CD4-positive, alpha-beta T cell treated with Interferon alpha-2 for 1 hour (primary cell): ENCODE measurements around the gene METTL2B.
"Not testable (repeated sequence)": the region's sequence is repeated elsewhere in the genome, so short reads cannot be mapped to it uniquely, and the experiment has no call there.

Experiments used
- DNase-seq, 2 donors: peaks; one replicate each; pipeline ENCODE4 v3.0.0-alpha.2; 2020 to 2022

METTL2B gene

DNA sequence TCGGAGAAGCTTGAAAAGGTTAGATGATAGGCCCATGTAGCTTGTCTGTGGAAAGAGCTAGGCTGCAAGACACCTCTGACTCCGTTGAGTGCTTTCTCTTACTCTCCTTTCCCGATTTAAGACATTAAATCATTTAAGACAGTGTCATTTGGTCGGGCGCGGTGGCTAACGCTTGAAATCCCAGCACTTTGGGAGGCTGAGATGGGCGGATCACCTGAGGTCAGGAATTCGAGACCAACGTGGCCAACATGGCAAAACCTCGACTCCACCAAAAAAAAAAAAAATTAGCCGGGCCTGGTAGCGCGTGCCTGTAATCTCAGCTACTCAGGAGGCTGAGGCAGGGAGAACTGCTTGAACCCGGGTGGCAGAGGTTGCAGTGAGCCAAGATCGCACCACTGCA lies 52.6 kb downstream of the METTL2B start:
- DNase-seq = not testable (repeated sequence)

DNA sequence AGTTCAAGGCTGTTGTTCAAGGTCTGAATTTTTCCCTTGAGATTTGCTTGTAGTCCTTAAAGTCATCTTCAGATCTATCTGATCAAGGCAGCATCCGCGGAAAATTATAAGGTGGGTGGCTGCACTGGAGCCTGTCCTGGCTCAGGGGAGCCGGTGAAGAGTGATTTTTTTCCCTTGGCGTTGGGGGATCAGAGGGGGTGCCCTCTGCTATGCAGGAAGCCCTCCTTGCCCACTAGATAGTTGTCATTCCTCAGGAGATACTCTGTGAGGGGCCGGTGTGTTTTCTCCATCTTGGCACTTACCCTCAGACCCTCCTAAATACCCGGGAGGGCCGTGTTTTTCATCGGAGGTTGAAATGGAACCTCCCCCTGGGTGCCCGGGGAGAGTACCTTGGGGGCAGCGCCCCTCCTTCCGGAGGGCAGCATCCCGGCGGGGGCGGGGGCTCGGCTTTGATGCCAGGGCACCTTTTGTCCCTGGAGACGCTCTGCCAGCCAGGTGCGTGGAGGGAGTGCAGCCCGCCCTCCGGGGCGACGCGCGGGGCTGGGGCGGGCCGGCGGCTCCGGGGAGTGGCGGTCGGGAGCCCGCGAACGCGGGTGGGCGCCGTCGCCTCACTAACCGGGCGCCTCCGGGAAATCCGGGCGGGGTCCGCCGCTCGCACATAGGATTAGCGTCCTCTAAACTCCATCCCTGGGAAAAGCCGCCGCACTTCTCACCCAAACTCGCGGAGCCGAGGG lies 53.7 kb downstream of the METTL2B start:
- DNase-seq = peak; percentile 53 to 70

DNA sequence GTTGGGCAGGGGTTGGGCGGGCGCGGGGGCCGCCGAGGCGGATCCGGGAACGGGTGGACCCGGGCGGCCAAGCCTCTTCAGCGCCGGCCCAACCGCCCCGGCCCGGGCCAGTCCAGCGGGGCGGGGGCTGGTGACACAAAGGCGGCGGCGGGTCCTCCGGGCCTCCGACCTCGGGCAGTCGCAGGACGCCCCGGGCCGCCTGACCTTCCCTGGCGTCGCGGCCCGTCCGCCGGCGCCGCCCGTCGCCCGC lies 54.2 kb downstream of the METTL2B start:
- no peak for DNase-seq

DNA sequence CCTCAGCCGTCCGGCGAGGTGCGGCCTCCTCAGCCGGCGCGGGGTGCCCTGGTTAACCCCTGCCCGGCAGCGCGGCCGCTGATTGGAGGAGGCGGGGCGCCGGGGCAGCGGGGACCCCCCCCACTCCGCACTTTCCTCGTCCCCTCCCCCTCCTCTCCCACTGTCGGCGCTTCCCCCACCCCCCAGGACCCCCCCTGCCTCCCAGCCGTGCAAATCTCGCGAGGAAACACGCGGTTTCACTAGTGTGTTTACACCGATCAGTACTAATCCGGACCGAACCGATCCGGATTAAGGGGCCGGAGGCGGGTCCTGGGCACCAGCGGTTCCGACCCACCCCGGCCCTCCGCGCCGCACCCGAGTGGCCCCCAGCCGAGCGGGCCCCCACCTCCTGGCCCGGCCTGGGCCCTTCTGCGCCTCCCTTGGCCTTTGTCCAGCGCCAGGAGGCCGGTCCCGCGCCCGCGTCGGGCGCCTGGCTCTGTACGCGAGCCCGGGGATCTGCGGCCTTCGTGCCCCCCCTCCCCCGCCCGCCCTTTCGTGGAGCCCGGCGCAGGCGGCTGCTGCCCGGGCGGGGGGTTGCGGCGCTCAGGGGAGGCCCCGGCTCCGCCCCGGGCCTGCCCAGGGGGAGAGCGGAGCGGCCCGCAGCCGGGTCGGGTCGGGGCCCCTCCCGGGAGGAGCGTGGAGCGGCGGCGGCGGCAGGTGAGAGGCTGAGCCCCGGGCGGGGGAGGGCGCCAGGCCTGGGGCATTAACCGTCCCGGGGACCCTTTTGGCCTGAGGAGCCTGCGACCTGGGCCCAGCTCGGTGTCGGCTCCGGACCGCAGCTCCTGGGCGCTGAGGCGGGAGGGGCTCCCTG lies 54.8 kb downstream of the METTL2B start:
- DNase-seq = peak; percentile 86 to 90

DNA sequence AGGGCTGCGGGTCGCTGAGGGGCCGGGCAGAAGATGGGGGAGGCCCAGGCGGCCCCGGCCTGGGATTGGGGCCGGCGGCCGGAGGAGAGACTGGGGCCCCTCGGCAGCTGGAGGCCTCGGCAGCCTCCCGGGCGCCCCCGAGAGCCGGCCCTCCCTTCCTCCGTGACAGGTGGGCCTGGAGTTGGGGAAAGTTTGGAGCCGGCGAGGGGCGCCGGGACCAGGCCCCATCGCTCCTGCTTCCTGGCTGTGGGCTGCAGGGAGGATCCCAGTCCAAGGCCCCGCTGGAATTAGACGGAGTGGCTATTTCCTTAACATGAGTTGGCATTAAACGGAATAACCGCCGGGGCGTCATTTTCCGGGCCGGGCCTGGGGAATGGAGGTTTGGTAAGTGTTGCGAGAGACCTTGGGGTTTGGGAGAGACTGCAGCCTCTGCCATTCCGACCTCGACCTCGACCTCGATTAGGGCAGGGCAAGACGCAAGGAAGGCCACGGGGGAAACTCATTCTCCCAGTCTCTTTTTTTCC lies 55.5 kb downstream of the METTL2B start:
- peak; percentile 9 to 39 for DNase-seq

DNA sequence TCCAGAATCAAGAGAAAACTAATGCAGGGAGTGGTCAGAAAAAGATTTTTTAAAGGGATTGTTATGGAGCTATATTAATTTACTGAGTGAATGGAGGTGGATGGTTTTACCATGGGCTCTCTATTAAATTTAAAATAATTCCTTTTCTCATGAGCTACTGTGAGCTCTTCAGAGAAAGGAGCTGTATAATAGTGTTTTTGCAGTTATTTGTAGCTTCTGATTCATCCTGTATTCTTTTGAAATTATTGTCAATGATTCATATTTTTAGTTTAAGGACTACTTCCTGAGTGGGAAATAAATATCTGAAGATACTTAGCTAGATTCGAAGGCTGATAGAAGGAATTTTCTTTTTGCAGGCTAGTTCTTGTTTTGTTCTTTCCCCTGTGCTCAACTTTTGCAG lies 56.4 kb downstream of the METTL2B start:
- not testable (repeated sequence) for DNase-seq

DNA sequence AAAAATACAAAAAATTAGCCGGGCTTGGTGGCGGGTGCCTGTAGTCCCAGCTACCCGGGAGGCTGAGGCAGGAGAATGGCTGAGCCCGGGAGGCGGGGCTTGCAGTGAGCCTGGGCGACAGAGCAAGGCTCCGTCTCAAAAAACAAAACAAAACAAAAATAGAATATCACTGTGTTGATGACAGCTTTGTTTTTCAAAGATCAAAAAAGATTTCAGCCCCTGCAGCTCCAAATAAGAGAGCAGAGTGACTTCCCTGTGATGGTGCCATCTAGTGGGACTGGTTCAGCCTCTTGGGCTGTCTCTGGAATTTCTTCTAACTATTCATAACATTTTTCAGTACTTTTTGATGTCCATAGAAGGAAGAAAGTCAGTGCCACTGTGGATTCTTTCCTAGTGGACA lies 60.9 kb downstream of the METTL2B start:
- peak; percentile 10 to 52 for DNase-seq

DNA sequence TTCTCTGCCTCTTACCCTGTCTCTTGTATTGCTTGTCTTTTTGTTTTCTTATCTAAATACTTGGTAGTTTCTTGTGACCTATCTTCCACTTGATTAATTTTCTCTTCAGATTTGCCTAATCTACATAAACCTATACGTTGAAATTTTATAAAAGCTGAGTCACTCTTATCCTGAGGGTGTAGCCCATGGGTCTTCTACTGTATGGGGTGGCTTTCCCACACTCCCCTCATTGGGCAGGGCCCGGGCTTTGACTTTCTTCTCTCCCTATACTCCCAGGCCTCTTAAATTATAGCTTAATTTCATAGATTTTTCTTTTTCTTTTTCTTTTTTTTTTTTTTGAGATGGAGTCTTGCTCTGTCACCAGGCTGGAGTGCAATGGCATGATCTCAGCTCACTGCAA lies 66.0 kb downstream of the METTL2B start:
- DNase-seq = not testable (repeated sequence)

DNA sequence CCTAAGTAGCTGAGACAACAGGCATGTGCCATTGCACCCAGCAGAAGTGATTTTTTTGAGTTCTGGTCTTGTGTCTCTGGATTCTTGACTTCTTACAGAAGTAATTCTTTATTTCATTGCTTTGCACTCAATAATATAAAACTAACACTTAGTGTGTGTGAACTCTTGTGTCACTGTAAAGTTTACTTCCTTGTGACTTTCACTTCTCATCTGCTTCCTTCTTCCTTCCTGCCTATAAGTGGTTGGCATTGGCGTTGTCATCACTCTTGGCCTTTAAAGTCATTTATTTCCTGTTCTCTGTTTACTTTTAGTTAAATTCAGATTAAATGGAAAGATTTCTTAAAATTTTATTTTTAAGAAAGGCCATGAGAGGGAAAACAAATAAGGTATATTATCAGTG lies 66.8 kb downstream of the METTL2B start:
- peak in 1 of 2 donors; percentile 15 for DNase-seq

DNA sequence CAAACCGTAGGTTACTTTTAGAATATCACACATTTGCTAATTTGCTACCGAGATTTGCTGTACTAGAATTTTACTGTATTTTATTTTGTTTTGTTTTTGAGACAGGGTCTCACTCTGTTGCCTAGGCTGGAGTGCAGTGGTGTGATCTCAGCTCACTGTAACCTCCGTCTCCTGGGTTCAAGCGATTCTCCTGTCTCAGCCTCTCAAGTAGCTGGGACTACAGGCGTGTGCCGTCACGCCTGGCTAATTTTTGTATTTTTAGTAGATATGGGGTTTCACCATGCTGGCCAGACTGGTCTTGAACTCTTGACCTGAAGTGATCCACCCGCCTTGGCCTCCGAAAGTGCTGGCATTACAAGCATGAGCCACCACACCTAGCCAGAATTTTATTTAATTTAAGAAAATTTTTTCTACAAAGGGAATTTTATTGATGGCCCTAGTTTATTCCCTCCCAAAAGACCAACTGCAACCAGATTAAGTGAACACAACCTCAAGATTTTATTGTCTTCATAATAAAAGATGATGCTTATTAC lies 69.8 kb downstream of the METTL2B start:
- DNase-seq = not testable (repeated sequence)

DNA sequence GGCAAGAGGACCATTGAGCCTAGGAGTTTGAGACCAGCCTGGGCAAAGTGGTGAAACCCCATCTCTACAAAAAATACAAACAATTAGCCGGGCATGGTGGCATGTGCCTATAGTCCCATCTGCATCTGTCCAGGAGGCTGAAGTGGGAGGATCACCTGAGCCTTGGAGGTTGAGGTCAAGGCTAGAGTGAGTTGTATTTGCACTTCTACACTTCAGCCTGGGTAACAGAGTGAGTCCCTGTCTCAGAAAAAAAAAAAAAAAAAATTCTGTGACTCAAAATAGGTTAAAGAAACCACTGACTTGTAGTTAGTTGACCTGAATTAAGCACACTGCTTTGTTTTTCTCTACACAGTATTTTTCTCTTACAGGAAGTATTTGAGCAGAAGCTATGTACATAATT lies 74.4 kb downstream of the METTL2B start:
- no peak for DNase-seq

DNA sequence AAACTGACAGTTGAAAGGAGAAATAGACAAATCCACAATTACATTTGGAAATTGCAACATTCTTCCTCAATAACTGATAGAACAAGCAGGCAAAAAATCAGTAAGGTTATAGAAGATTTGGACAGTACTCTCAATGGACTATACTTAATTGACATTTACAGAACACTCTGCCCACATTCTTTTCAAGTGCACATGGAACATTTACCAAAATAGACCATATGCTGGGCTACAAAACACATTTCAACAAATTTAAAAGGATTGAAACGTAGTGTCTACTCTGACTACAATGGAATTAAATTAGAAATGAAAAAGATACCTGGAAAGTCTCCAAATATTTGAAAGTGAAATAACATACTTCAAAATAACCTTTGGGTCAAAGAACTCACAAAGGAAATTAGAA lies 77.8 kb downstream of the METTL2B start:
- DNase-seq = not testable (repeated sequence)
